ENCODE data around the gene SAMD8. TPM values are rescaled to one million over a fixed set of nuclear protein-coding genes. Genes with fewer than 3 reads are reported as not detected.
"Not testable (repeated sequence)": the region's sequence is repeated elsewhere in the genome, so short reads cannot be mapped to it uniquely, and the experiment has no call there.

Gene SAMD8
- total RNA-seq, 1 experiment from 2014 or later: 28.1 TPM

DNA sequence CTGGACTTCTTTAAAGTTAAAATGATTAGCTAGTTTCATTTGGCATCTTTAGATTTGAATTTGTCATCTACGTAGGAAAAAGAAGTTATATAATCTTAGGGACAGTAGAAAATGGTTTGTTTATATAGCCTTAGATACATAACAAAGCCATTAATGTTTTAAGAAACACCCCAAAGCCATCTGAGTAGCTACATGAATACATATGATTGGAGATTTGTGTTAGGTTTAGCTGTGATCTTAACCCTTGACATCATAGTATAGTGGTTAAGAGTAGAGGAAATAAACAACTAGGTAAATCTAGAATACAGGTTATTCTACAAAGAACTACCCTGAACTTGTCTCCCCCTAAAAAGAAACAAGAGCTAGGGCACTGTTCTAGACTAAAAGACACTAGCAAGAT lies 18.1 kb downstream of the SAMD8 start:
- CTCF ChIA-PET: no interaction called here
- intact Hi-C loops (cut with micrococcal nuclease): no loop called here
- H3K36me3 Mint-ChIP-seq (ENCODE audit: insufficient read depth, unreplicated experiment): peaks cover 8% of the 10 kb centered on the region

GRCh38 chr10:75133701-75134100 lies 22.2 kb downstream of the SAMD8 start:
- BruUV-seq (replicated peaks); H3K27me3 Mint-ChIP-seq (ENCODE audit: insufficient read depth, unreplicated experiment); DNase-seq (ENCODE audit: unreplicated experiment); intact Hi-C loops (cut with micrococcal nuclease); H3K4me3 Mint-ChIP-seq (ENCODE audit: unreplicated experiment); H3K9me3 Mint-ChIP-seq (ENCODE audit: unreplicated experiment); H3K27ac Mint-ChIP-seq (ENCODE audit: low read depth, unreplicated experiment); H3K36me3 Mint-ChIP-seq (ENCODE audit: insufficient read depth, unreplicated experiment): not testable (repeated sequence)
- POLR2A ChIA-PET: interaction anchor here (1.2 kb wide), 1 partner anchor 10 kb away, joined by 3 read pairs; no protein-coding TSS in a partner anchor
- H3K4me1 Mint-ChIP-seq (ENCODE audit: insufficient read depth, unreplicated experiment): peaks cover 13% of the 10 kb centered on the region
- CTCF ChIA-PET: interaction anchor here (0.6 kb wide), 1 partner anchor 13 kb away, joined by 4 read pairs; no protein-coding TSS in a partner anchor

More for the DNA sequence above, 18.1 kb downstream of the SAMD8 start:
- TF ChIP-seq, protein P1, sequence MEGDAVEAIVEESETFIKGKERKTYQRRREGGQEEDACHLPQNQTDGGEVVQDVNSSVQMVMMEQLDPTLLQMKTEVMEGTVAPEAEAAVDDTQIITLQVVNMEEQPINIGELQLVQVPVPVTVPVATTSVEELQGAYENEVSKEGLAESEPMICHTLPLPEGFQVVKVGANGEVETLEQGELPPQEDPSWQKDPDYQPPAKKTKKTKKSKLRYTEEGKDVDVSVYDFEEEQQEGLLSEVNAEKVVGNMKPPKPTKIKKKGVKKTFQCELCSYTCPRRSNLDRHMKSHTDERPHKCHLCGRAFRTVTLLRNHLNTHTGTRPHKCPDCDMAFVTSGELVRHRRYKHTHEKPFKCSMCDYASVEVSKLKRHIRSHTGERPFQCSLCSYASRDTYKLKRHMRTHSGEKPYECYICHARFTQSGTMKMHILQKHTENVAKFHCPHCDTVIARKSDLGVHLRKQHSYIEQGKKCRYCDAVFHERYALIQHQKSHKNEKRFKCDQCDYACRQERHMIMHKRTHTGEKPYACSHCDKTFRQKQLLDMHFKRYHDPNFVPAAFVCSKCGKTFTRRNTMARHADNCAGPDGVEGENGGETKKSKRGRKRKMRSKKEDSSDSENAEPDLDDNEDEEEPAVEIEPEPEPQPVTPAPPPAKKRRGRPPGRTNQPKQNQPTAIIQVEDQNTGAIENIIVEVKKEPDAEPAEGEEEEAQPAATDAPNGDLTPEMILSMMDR (IDR thresholded peaks at IDR 0.05; ENCODE audit: unreplicated experiment): no peak
- no TSS peak for BruUV-seq (replicated peaks)
- Mint-ChIP-seq H3K9me3 (ENCODE audit: unreplicated experiment) (no peaks in the 10 kb centered on the region), H3K4me1 (ENCODE audit: insufficient read depth, unreplicated experiment) (no peaks in the 10 kb centered on the region), H3K4me3 (ENCODE audit: unreplicated experiment) (no peak overlapping the region), H3K27me3 (ENCODE audit: insufficient read depth, unreplicated experiment) (no peaks in the 10 kb centered on the region), H3K27ac (ENCODE audit: low read depth, unreplicated experiment) (no peak overlapping the region)
- POLR2A ChIA-PET: interaction anchor here (1.5 to 1.7 kb wide), 2 partner anchors 18 to 81 kb away, joined by 5 to 8 read pairs; partner anchors contain the start of genes SAMD8 and VDAC2
- DNase-seq (ENCODE audit: unreplicated experiment): no peak

GRCh38 chr10:75136346-75136745 lies 24.9 kb downstream of the SAMD8 start:
- H3K27me3 Mint-ChIP-seq (ENCODE audit: insufficient read depth, unreplicated experiment): no peaks in the 10 kb centered on the region
- POLR2A ChIA-PET: interaction anchor here (2.6 to 2.8 kb wide), 2 partner anchors 22 to 25 kb away, joined by 7 to 10 read pairs; partner anchors contain the start of gene SAMD8
- DNase-seq (ENCODE audit: unreplicated experiment): no peak
- no peaks in the 10 kb centered on the region for H3K36me3 Mint-ChIP-seq (ENCODE audit: insufficient read depth, unreplicated experiment)
- TF ChIP-seq, protein P1 (IDR thresholded peaks at IDR 0.05; ENCODE audit: unreplicated experiment): no peak
- no TSS peak for BruUV-seq (replicated peaks)
- CTCF ChIA-PET: interaction anchor here (1.1 kb wide), 1 partner anchor 12 kb away, joined by 3 read pairs; no protein-coding TSS in a partner anchor
- no peak overlapping the region for H3K4me3 Mint-ChIP-seq (ENCODE audit: unreplicated experiment)
- intact Hi-C loops (cut with micrococcal nuclease): no loop called here
- H3K27ac Mint-ChIP-seq (ENCODE audit: low read depth, unreplicated experiment): peak overlapping the region; percentile 5
- H3K9me3 Mint-ChIP-seq (ENCODE audit: unreplicated experiment): no peaks in the 10 kb centered on the region
- peaks cover 13% of the 10 kb centered on the region for H3K4me1 Mint-ChIP-seq (ENCODE audit: insufficient read depth, unreplicated experiment)

DNA sequence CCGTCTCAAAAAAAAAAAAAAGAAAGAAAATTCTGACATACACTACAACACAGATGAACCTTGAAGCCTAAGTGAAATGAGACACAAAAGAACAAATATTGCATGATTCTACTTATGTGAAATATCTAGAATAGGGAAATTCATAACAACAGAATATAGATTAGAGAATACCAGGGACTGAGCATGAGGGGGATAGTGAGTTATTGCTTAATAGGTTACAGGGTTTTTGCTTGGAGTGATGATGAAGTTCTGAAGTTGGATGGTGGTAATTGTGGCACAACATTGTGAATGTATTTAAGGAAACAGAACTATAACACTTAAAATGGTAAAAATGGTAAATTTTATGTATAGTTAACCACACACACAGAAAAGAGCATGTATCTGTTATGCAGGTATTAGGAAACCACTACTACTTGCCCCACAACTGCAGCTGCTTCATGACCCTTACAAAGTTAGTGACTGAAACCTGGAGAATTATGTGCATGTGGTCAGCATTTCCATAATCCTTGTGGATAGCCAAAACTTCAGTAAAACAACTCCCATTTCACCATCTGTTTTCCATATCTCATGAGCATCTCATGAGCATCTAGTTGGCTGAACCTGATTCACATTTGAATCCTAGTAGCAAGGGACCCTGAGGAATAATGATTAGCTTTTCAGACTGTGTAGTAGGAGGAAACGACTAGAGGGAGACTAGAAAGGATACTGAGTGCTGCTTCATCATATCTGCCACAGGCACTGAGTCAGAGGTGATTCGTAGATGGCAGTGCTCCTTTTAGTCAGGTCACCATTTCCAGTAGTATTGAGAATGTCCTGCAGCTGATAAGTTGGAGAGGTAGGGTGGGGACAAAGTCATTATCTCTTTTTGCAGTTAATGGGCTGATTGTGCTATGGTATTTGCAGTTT lies 26.3 kb downstream of the SAMD8 start:
- ChIA-PET POLR2A (interaction anchor here (0.6 to 2.6 kb wide), 8 partner anchors 9 to 961 kb away, joined by 3 to 10 read pairs (median 4); partner anchors contain the start of gene VDAC2), CTCF (no interaction called here)
- no peak for DNase-seq (ENCODE audit: unreplicated experiment)
- Mint-ChIP-seq H3K4me1 (ENCODE audit: insufficient read depth, unreplicated experiment) (peaks cover 18% of the 10 kb centered on the region), H3K36me3 (ENCODE audit: insufficient read depth, unreplicated experiment) (no peaks in the 10 kb centered on the region), H3K4me3 (ENCODE audit: unreplicated experiment) (no peak overlapping the region), H3K27ac (ENCODE audit: low read depth, unreplicated experiment) (peak overlapping the region; percentile 16), H3K27me3 (ENCODE audit: insufficient read depth, unreplicated experiment) (no peaks in the 10 kb centered on the region), H3K9me3 (ENCODE audit: unreplicated experiment) (no peaks in the 10 kb centered on the region)
- intact Hi-C loops (cut with micrococcal nuclease): no loop called here
- TF ChIP-seq, protein P1 (IDR thresholded peaks at IDR 0.05; ENCODE audit: unreplicated experiment): no peak
- BruUV-seq (replicated peaks): no TSS peak
